Left ventricle myocardium inferior (tissue), 1 donor: ENCODE data around the gene AGTPBP1. TPM values are rescaled to one million over a fixed set of nuclear protein-coding genes. Genes with fewer than 3 reads are reported as not detected.
"Not testable (repeated sequence)": the region's sequence is repeated elsewhere in the genome, so short reads cannot be mapped to it uniquely, and the experiment has no call there.

Experiments used
- DNase-seq: peaks from one replicate; pipeline ENCODE4 v3.0.0-alpha.2; 2020
- H3K27ac ChIP-seq: fragments of 200-600 bp; replicated peaks from 2 replicates; pipeline ENCODE4 v1.8.0; 2021
- H3K27me3 ChIP-seq: fragments of 200-600 bp; 2 replicates; pipeline ENCODE4 v1.8.0; 2021; ENCODE audit warnings: low read depth
- H3K36me3 ChIP-seq: fragments of 200-600 bp; 2 replicates; pipeline ENCODE4 v1.8.0; 2021
- H3K4me1 ChIP-seq: fragments of 200-600 bp; 2 replicates; pipeline ENCODE4 v1.8.0; 2021
- H3K4me3 ChIP-seq: fragments of 200-600 bp; 2 replicates; pipeline ENCODE4 v1.8.0; 2021; ENCODE audit warnings: mild to moderate bottlenecking, moderate library complexity
- H3K9me3 ChIP-seq: fragments of 200-600 bp; replicated peaks from 2 replicates; pipeline ENCODE4 v1.8.0; 2021
- intact Hi-C: fragments of 100-400 bp; cut with micrococcal nuclease; formaldehyde crosslinking; loops from one replicate; pipeline ENCODE4 v1.11.0; 2022
- total RNA-seq: library from RNA; stranded (reverse); fragmentation: NEBNext Ultra II Directional; extraction: Animal tissue kit (Norgen Biotek cat#: 25700); gene quantifications from one replicate; pipeline ENCODE4 v1.2.1, GENCODE V29; 2021
- TF ChIP-seq, protein P1 (sequence below): fragments of 200-600 bp; IDR thresholded peaks from 2 replicates; pipeline ENCODE4 v1.8.0; 2021; ENCODE audit warnings: antibody characterized with exemption, mild to moderate bottlenecking, borderline replicate concordance
- donor health status: DM: no; HTN: yes; CAD: no; lungs with severe emphysema.

The AGTPBP1 gene
- total RNA-seq, 1 donor from 2014 or later: 52.5 TPM

DNA sequence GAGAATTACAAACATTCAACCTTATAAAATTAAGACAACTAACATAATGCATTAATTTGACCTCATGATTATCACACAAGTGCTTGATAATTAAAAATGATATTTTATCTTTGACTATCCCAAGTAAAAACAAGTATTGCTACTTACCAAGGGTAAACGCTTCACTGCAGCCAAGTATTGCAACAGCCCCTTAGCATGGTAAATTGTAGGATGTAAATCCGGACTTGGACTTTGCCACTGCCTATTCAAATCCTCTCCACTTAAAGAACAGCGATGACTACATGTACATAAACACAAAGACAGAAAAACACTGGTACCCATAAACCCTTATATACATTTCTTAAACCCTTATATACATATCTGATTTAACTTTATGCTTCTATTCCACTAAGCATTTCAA lies 155.1 kb downstream of the AGTPBP1 start:
- H3K4me1 ChIP-seq: peaks cover 7% of the 10 kb centered on the region
- H3K4me3 ChIP-seq: no peak overlapping the region
- no peak for DNase-seq
- H3K27me3 ChIP-seq: no peaks in the 10 kb centered on the region
- intact Hi-C loops: no loop called here
- TF ChIP-seq, protein P1, sequence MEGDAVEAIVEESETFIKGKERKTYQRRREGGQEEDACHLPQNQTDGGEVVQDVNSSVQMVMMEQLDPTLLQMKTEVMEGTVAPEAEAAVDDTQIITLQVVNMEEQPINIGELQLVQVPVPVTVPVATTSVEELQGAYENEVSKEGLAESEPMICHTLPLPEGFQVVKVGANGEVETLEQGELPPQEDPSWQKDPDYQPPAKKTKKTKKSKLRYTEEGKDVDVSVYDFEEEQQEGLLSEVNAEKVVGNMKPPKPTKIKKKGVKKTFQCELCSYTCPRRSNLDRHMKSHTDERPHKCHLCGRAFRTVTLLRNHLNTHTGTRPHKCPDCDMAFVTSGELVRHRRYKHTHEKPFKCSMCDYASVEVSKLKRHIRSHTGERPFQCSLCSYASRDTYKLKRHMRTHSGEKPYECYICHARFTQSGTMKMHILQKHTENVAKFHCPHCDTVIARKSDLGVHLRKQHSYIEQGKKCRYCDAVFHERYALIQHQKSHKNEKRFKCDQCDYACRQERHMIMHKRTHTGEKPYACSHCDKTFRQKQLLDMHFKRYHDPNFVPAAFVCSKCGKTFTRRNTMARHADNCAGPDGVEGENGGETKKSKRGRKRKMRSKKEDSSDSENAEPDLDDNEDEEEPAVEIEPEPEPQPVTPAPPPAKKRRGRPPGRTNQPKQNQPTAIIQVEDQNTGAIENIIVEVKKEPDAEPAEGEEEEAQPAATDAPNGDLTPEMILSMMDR: no peak
- H3K27ac ChIP-seq: no peak overlapping the region
- H3K36me3 ChIP-seq: peaks cover 23% of the 10 kb centered on the region
- no peaks in the 10 kb centered on the region for H3K9me3 ChIP-seq

DNA sequence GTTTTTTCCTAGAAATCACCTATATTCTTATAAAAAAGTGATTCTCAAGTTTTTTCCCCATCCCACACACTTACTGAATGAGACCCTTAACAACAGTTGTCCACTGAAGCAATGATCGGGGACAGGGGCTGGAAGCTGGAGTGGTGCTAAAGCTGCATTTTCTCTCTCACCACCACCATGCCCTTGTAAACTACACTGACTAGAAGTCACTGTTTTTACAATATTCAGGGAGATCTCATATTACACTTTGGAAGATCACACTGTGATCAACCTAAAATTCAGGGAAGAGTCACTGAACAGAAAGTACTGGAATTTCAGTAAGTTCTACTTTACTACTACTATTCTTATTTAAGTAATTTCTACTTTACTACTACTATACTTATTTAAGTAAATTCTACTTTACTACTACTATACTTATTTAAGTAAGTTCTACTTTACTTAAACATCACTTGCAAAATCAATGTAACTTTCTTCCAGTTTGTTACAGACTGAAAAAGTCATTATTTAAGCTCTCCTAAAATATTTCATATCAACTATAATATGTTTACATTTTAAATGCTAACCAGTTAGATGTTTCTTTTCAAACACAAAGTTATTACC lies 164.3 kb downstream of the AGTPBP1 start:
- no peaks in the 10 kb centered on the region for H3K36me3 ChIP-seq
- H3K27me3 ChIP-seq: no peaks in the 10 kb centered on the region
- H3K27ac ChIP-seq: no peak overlapping the region
- DNase-seq: no peak
- intact Hi-C loops: no loop called here
- H3K9me3 ChIP-seq: no peaks in the 10 kb centered on the region
- TF ChIP-seq, protein P1: no peak
- no peak overlapping the region for H3K4me3 ChIP-seq
- H3K4me1 ChIP-seq: no peaks in the 10 kb centered on the region

DNA sequence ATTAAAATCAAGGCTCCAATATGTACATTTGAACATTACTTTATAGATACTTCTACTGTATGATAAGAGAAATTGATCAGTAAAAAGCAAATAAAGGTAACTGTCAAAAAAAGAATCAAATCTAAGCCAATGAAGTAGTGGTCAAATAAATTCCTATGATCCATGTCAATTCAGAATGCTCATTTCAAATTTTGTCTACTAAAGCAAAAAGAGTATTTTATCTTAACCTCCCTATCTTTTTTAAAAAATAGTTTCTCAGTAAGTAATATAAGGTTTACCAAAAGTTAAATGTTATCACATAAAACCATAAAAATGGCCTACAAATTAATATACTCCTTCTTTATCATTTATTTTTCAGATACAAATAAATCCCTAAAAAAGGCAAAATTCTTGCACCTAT lies 165.9 kb downstream of the AGTPBP1 start:
- H3K4me1 ChIP-seq: no peaks in the 10 kb centered on the region
- intact Hi-C loops: no loop called here
- DNase-seq: no peak
- TF ChIP-seq, protein P1: no peak
- H3K4me3 ChIP-seq: no peak overlapping the region
- no peak overlapping the region for H3K27ac ChIP-seq
- H3K9me3 ChIP-seq: no peaks in the 10 kb centered on the region
- H3K36me3 ChIP-seq: no peaks in the 10 kb centered on the region
- H3K27me3 ChIP-seq: no peaks in the 10 kb centered on the region

DNA sequence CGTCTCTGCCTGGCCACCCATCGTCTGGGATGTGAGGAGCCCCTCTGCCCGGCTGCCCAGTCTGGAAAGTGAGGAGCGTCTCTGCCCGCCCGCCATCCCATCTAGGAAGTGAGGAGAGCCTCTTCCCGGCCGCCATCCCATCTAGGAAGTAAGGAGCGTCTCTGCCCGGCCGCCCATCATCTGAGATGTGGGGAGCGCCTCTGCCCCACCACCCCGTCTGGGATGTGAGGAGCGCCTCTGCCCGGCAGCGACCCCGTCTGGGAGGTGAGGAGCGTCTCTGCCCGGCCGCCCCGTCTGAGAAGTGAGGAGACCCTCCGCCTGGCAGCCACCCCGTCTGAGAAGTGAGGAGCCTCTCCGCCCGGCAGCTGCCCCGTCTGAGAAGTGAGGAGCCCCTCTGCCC lies 168.2 kb downstream of the AGTPBP1 start:
- DNase-seq, H3K9me3 ChIP-seq, H3K27me3 ChIP-seq, H3K4me3 ChIP-seq, H3K36me3 ChIP-seq, H3K27ac ChIP-seq, H3K4me1 ChIP-seq, intact Hi-C loops: not testable (repeated sequence)

DNA sequence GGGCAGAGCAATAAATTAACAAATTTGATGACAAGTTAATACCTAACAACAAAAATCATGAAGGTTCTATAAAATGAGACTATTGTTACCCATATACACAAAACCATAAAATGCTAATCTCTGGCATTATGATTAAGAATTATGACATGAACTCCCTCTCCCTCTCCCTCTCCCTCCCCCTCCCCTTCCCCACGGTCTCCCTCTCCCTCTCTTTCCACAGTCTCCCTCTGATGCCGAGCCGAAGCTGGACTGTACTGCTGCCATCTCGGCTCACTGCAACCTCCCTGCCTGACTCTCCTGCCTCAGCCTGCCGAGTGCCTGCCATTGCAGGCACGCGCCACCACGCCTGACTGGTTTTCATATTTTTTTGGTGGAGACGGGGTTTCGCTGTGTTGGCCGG lies 168.8 kb downstream of the AGTPBP1 start:
- H3K27ac ChIP-seq, H3K27me3 ChIP-seq, intact Hi-C loops, H3K4me1 ChIP-seq, DNase-seq, H3K36me3 ChIP-seq, H3K9me3 ChIP-seq, H3K4me3 ChIP-seq: not testable (repeated sequence)

DNA sequence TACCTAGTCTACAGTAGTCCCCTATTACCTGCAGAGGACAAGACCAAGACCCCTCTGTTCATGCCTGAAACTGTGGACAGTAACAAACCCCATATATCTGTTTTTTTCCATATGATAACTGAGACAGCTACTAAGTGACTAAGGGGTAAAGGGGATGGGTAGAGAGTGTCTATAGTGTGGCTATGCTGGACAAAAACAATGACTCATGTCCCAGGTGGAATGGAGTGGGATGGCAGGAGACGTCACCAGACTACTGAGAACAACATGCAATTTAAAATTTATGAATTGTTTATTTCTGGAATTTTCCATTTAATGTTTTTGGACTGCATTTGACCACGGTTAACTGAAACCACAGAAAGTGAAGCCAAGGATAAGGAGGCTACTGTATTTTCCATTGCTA lies 171.8 kb downstream of the AGTPBP1 start:
- TF ChIP-seq, protein P1: no peak
- no peak for DNase-seq
- Histone ChIP-seq H3K27ac (no peak overlapping the region), H3K36me3 (peaks cover under 1% of the 10 kb centered on the region), H3K4me3 (no peak overlapping the region), H3K9me3 (no peaks in the 10 kb centered on the region), H3K4me1 (no peaks in the 10 kb centered on the region), H3K27me3 (no peaks in the 10 kb centered on the region)
- intact Hi-C loops: no loop called here
